ENCODE data around the gene FAM210A. TPM values are rescaled to one million over a fixed set of nuclear protein-coding genes. Genes with fewer than 3 reads are reported as not detected.

The FAM210A gene
- total and polyA plus RNA-seq, 2 of the 4 experiments (the other 2 are of a cell fraction), result 9.8 to 25.3 TPM

GRCh38 chr18:13638719-13639595, 87.4 kb downstream of the FAM210A start (continued):
- no peak for TF ChIP-seq NFE2L2 (IDR thresholded peaks at IDR 0.05; ENCODE audit: low read depth, low read length)

DNA sequence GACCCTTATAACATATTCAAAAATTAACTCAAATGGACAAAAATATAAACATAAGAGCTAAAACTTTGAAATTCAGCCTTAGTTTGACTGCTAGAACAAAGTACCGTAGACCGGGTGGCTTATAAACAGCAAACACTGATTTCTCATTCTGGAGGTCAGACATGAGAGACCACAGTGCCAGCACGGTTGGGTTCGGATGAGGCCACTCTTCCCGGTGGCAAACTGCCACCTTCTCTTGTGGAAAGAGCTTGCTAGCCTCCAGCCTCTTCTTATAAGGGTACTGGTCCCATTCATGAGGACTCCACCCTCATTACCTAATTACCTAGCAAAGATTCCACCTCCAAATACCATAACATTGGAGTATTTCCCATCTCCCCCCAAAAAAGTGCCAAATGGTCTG, 91.3 kb downstream of the FAM210A start:
- H3K9me3 ChIP-seq (ENCODE audit: control insufficient read depth, insufficient read depth, low read length), result no peaks in the 10 kb centered on the region
- in situ Hi-C loops (cut with MboI; ENCODE audit: low sequenced_read_pairs) (loop anchor here (25.0 kb wide), 2 partner anchors 623 to 873 kb away; no protein-coding TSS in a partner anchor), dilution Hi-C loops (cut with HindIII; ENCODE audit: low sequenced_read_pairs, unreplicated experiment) (no loop called here), intact Hi-C loops (cut with micrococcal nuclease) (no loop called here)
- H3K18ac ChIP-seq (ENCODE audit: low read depth, low read length), result no peak overlapping the region
- no peak overlapping the region for H3K23ac ChIP-seq (ENCODE audit: low read depth, low read length)
- no peak overlapping the region for H3K27ac ChIP-seq (ENCODE audit: insufficient read depth, low read length)
- no peaks in the 10 kb centered on the region for H3K79me1 ChIP-seq (ENCODE audit: low read depth in 1 of 2, low read length in 2 of 2)
- no peak overlapping the region for H2AK9ac ChIP-seq (replicated peaks; ENCODE audit: low read depth, low read length, poor library complexity)
- no peaks in the 10 kb centered on the region for H4K20me1 ChIP-seq (ENCODE audit: insufficient read depth, low read length)
- no peak overlapping the region for H3K14ac ChIP-seq (replicated peaks; ENCODE audit: low read depth, low read length)
- no peak for ATAC-seq (ENCODE audit: low read depth)
- ChIA-PET POLR2A (ENCODE audit: unreplicated experiment) (no interaction called here), CTCF (no interaction called here)
- no peaks in the 10 kb centered on the region for H3K36me3 ChIP-seq (ENCODE audit: control insufficient read depth, insufficient read depth, low read length)
- H2AFZ ChIP-seq (replicated peaks; ENCODE audit: low read length, poor library complexity), result no peak overlapping the region
- H3K4me3 ChIP-seq (ENCODE audit: insufficient read depth, low read depth, low read length), result no peak overlapping the region
- WGBS, 2 experiments (ENCODE audit: extremely low coverage in 2 of 2, insufficient read length in 1 of 2), result 89% methylated on average over 3 of the region's 5 CpGs; no CpG with 5 or more reads in 1 of the 2 experiments
- no peak overlapping the region for H3K4ac ChIP-seq (ENCODE audit: low read depth, low read length)
- no peak overlapping the region for H4K8ac ChIP-seq (ENCODE audit: low read depth in 2 of 2, low read length in 2 of 2)
- H3K4me2 ChIP-seq (ENCODE audit: low read depth, low read length), result no peak overlapping the region
- no peak overlapping the region for H3K9ac ChIP-seq (ENCODE audit: low read depth, low read length)
- H4K5ac ChIP-seq (ENCODE audit: low read depth, low read length), result no peak overlapping the region
- H2AK5ac ChIP-seq (ENCODE audit: low read depth, low read length), result no peak overlapping the region
- H3K27me3 ChIP-seq (ENCODE audit: control insufficient read depth, insufficient read depth, low read length), result peaks cover 11% of the 10 kb centered on the region
- no peak overlapping the region for H2BK5ac ChIP-seq (ENCODE audit: low read depth, low read length, poor library complexity, severe bottlenecking)
- no TSS peak for BruUV-seq (replicated peaks)
- H4K91ac ChIP-seq (ENCODE audit: insufficient read depth, low read depth, low read length), result no peak overlapping the region
- DNase-seq, result no peak
- no peak overlapping the region for H2BK20ac ChIP-seq (ENCODE audit: low read depth, low read length)
- no peak overlapping the region for H3K56ac ChIP-seq (ENCODE audit: extremely low read depth, insufficient read depth, low read length)
- no peak overlapping the region for H2BK15ac ChIP-seq (ENCODE audit: low read depth, low read length)
- no peaks in the 10 kb centered on the region for H3K9me1 ChIP-seq (ENCODE audit: insufficient read depth, low read length)
- no peaks in the 10 kb centered on the region for H3K4me1 ChIP-seq (ENCODE audit: control insufficient read depth, insufficient read depth, low read length)
- no peak overlapping the region for H2BK120ac ChIP-seq (ENCODE audit: low read depth, low read length)
- TF ChIP-seq RFX5 (IDR thresholded peaks at IDR 0.05; ENCODE audit: low read depth, low read length) (no peak), SMC3 (IDR thresholded peaks at IDR 0.05; ENCODE audit: low read depth, low read length) (no peak), CEBPB (IDR thresholded peaks at IDR 0.05; ENCODE audit: low read depth, low read length) (no peak), MAZ (IDR thresholded peaks at IDR 0.05; ENCODE audit: borderline replicate concordance, low read depth, low read length) (no peak), RAD21 (IDR thresholded peaks at IDR 0.05; ENCODE audit: low read length) (no peak), RCOR1 (IDR thresholded peaks at IDR 0.05; ENCODE audit: insufficient replicate concordance, low read length) (no peak), POLR2A (IDR thresholded peaks at IDR 0.05; ENCODE audit: low read depth, low read length) (no peak), USF2 (IDR thresholded peaks at IDR 0.05; ENCODE audit: low read depth, low read length) (no peak), CTCF (conservative IDR thresholded peaks at IDR 0.05; ENCODE audit: low read depth, low read length) (no peak), ELK1 (IDR thresholded peaks at IDR 0.05; ENCODE audit: borderline replicate concordance, low read depth, low read length) (no peak), CHD1 (IDR thresholded peaks at IDR 0.05; ENCODE audit: low read depth, low read length) (no peak), NFE2L2 (IDR thresholded peaks at IDR 0.05; ENCODE audit: low read depth, low read length) (no peak)

All from IMR-90 (cell line).